GM11168 (cell line): ENCODE measurements around the gene ERBB2.
"Not testable (repeated sequence)": the region's sequence is repeated elsewhere in the genome, so short reads cannot be mapped to it uniquely, and the experiment has no call there.

Experiments used
- in situ Hi-C: fragments of 300-500 bp; cut with MboI; formaldehyde crosslinking; loops from one replicate; pipeline ENCODE4 v1.12.0; 2022; ENCODE audit warnings: low sequenced_read_pairs; ENCODE audit not compliant: unreplicated experiment

ERBB2 gene

GRCh38 chr17:39701012-39701783 is 1.3 kb downstream of the ERBB2 start:
- in situ Hi-C loops: no loop called here

- in situ Hi-C loops: no loop called here
These were observed 2.0 kb downstream of the ERBB2 start for GRCh38 chr17:39701784-39702422.

- in situ Hi-C loops: no loop called here
These were observed 3.3 kb downstream of the ERBB2 start for GRCh38 chr17:39702901-39703893.

GRCh38 chr17:39703913-39704312 is 4.0 kb downstream of the ERBB2 start:
- in situ Hi-C loops: no loop called here

- in situ Hi-C loops: no loop called here
These were observed 5.1 kb downstream of the ERBB2 start for GRCh38 chr17:39704821-39705551.

- in situ Hi-C loops: no loop called here
These were observed 6.0 kb downstream of the ERBB2 start for GRCh38 chr17:39705786-39706348.

GRCh38 chr17:39706383-39706782 is 6.5 kb downstream of the ERBB2 start:
- in situ Hi-C loops: no loop called here

- in situ Hi-C loops: no loop called here
These were observed 7.1 kb downstream of the ERBB2 start for GRCh38 chr17:39706921-39707337.

GRCh38 chr17:39709319-39709997 is 9.6 kb downstream of the ERBB2 start:
- in situ Hi-C loops: no loop called here

GRCh38 chr17:39709998-39710964 is 10.4 kb downstream of the ERBB2 start:
- in situ Hi-C loops: no loop called here

GRCh38 chr17:39711071-39711470 is 11.2 kb downstream of the ERBB2 start:
- in situ Hi-C loops: not testable (repeated sequence)

- in situ Hi-C loops: no loop called here
These were observed 12.0 kb downstream of the ERBB2 start for GRCh38 chr17:39711851-39712250.

- in situ Hi-C loops: no loop called here
These were observed 14.4 kb downstream of the ERBB2 start for GRCh38 chr17:39714234-39714633.

- in situ Hi-C loops: no loop called here
These were observed 15.7 kb downstream of the ERBB2 start for GRCh38 chr17:39715375-39716072.

GRCh38 chr17:39716073-39716818 is 16.4 kb downstream of the ERBB2 start:
- in situ Hi-C loops: no loop called here

- in situ Hi-C loops: no loop called here
These were observed 17.1 kb downstream of the ERBB2 start for GRCh38 chr17:39716879-39717536.
